Endothelial cell of umbilical vein (primary cell): ENCODE results near the gene LMCD1. TPM values are rescaled to one million over a fixed set of nuclear protein-coding genes. Genes with fewer than 3 reads are reported as not detected.

Source experiments
- BruUV-seq: library from RNA; stranded (reverse); fragments of 400-500 nt; replicated peaks from 2 replicates; lab custom pipeline; 2021; lab: Mats Ljungman, UMichigan
- CTCF ChIA-PET: fragments of 300-600, 350-600 bp; sonication (Branson Sonifier 250); formaldehyde crosslinking; loops from one replicate; lab custom pipeline; 2021; ENCODE audit warnings: antibody characterized with exemption, inconsistent platforms; lab: Charles Lee
- POLR2A ChIA-PET: fragments of 300-600, 350-600 bp; sonication (Branson Sonifier 250); formaldehyde crosslinking; loops from one replicate; lab custom pipeline; 2021; ENCODE audit warnings: antibody characterized with exemption, inconsistent platforms; lab: Charles Lee
- DNase-seq: peaks from one replicate; pipeline ENCODE4 v3.0.0-alpha.2; 2011; ENCODE audit warnings: low read depth, low spot score
- FAIRE-seq: peaks from 2 replicates; lab custom pipeline; 2011; peaks lifted over from hg19 to GRCh38; lab: Jason Lieb, UNC
- H2AFZ ChIP-seq: 2 replicates; pipeline ENCODE4 v1.6.0; 2012; ENCODE audit warnings: low read depth, low read length, control low read depth, inconsistent platforms
- H3K27ac ChIP-seq: 2 replicates; pipeline ENCODE4 v1.5.1; 2011; ENCODE audit warnings: low read depth, mild to moderate bottlenecking, control low read depth, low read length, moderate library complexity; ENCODE audit not compliant: insufficient read depth
- H3K27me3 ChIP-seq, 2 experiments: 2 replicates each; pipeline versions ENCODE4 v1.6.0 to v1.6.1; 2011; ENCODE audit warnings: low read length in 2 of 2, mixed read lengths in 1 of 2; ENCODE audit not compliant: control insufficient read depth in 2 of 2, insufficient read depth in 2 of 2
- H3K36me3 ChIP-seq, 2 experiments: 2 replicates in 1 of 2; 3 replicates in 1 of 2; pipeline ENCODE4 v1.5.1; 2011; ENCODE audit warnings: low read length in 2 of 2, mild to moderate bottlenecking in 1 of 2, moderate library complexity in 1 of 2; ENCODE audit not compliant: control insufficient read depth in 2 of 2, insufficient read depth in 2 of 2; ENCODE audit errors: extremely low read depth in 1 of 2
- H3K4me1 ChIP-seq: 3 replicates; pipeline ENCODE4 v1.5.1; 2011; ENCODE audit warnings: mild to moderate bottlenecking, low read length; ENCODE audit not compliant: control insufficient read depth, insufficient read depth; ENCODE audit errors: extremely low read depth
- H3K4me2 ChIP-seq: 2 replicates; pipeline ENCODE4 v1.6.1; 2011; ENCODE audit warnings: low read length, control low read depth, mixed read lengths; ENCODE audit not compliant: insufficient read depth
- H3K4me3 ChIP-seq, 3 experiments: fragments of 200-600 bp in 1 of 3; sonication (generic), shearing (Covaris generic) in 1 of 3; replicated peaks in 1 of 3; 2 replicates each; pipeline ENCODE4 v1.5.1; 2011 to 2016; ENCODE audit warnings: control low read depth in 3 of 3, low read length in 3 of 3, mild to moderate bottlenecking in 2 of 3, inconsistent platforms in 1 of 3, low read depth in 1 of 3, moderate library complexity in 1 of 3; ENCODE audit not compliant: insufficient read depth in 1 of 3
- H3K79me2 ChIP-seq: 2 replicates; pipeline ENCODE4 v1.6.0; 2012; ENCODE audit warnings: low read length, inconsistent platforms; ENCODE audit not compliant: control insufficient read depth, insufficient read depth
- H3K9ac ChIP-seq: replicated peaks from 2 replicates; pipeline ENCODE3; 2011; ENCODE audit warnings: low read length, control low read depth; ENCODE audit not compliant: insufficient read depth; ENCODE audit errors: extremely low read depth
- H3K9me1 ChIP-seq: replicated peaks from 3 replicates; pipeline ENCODE4 v1.6.0; 2011; ENCODE audit warnings: mild to moderate bottlenecking, low read length; ENCODE audit not compliant: control insufficient read depth, insufficient read depth; ENCODE audit errors: extremely low read depth
- H3K9me3 ChIP-seq: replicated peaks from 2 replicates; pipeline ENCODE4 v1.5.1; 2012; ENCODE audit warnings: low read length, inconsistent platforms; ENCODE audit not compliant: control insufficient read depth, insufficient read depth
- H4K20me1 ChIP-seq: replicated peaks from 2 replicates; pipeline ENCODE3; 2011; ENCODE audit warnings: mild to moderate bottlenecking, low read length; ENCODE audit not compliant: control insufficient read depth, insufficient read depth; ENCODE audit errors: extremely low read depth
- CTCF ChIP-seq, 2 donors: IDR thresholded peaks; 1 replicate in 1 of 2; 2 replicates in 1 of 2; pipeline ENCODE4 v1.5.1; 2011; ENCODE audit warnings: low read length in 2 of 2, mild to moderate bottlenecking in 2 of 2, moderate library complexity in 2 of 2, control low read depth in 1 of 2, inconsistent platforms in 1 of 2, low read depth in 1 of 2; ENCODE audit not compliant: insufficient read depth in 1 of 2; ENCODE audit errors: extremely low read depth in 1 of 2
- EZH2 ChIP-seq: IDR thresholded peaks from 2 replicates; pipeline ENCODE4 v1.6.1; 2012; ENCODE audit warnings: borderline replicate concordance, low read depth, mild to moderate bottlenecking, moderate library complexity, low read length, inconsistent platforms; ENCODE audit not compliant: severe bottlenecking
- FOS ChIP-seq: IDR thresholded peaks from 2 replicates; pipeline ENCODE4 v1.6.1; 2011; ENCODE audit warnings: mild to moderate bottlenecking, low read length, moderate library complexity, borderline replicate concordance; ENCODE audit not compliant: insufficient read depth
- GATA2 ChIP-seq: IDR thresholded peaks from 2 replicates; pipeline ENCODE4 v1.7.0; 2011; ENCODE audit warnings: low read depth, mild to moderate bottlenecking, moderate library complexity, mixed read lengths, low read length; ENCODE audit not compliant: insufficient read length, insufficient read depth
- JUN ChIP-seq: IDR thresholded peaks from 2 replicates; pipeline ENCODE4 v1.6.1; 2011; ENCODE audit warnings: borderline replicate concordance, low read depth; ENCODE audit not compliant: insufficient read length, insufficient read depth
- MYC ChIP-seq: IDR thresholded peaks from one replicate; pipeline ENCODE4 v1.6.1; 2011; ENCODE audit warnings: mild to moderate bottlenecking, low read depth, low read length
- POLR2A ChIP-seq: IDR thresholded peaks from 2 replicates; pipeline ENCODE4 v1.6.1; 2012; ENCODE audit warnings: low read depth, mild to moderate bottlenecking, control low read depth, low read length
- POLR2AphosphoS5 ChIP-seq: IDR thresholded peaks from 2 replicates; pipeline ENCODE4 v1.6.1; 2012; ENCODE audit warnings: low read depth, mild to moderate bottlenecking, control low read depth, low read length, moderate library complexity; ENCODE audit not compliant: insufficient read depth
- dilution Hi-C: fragments of 300-500 bp; cut with MboI; formaldehyde crosslinking; loops from one replicate; pipeline ENCODE4 v1.15.0; 2019; ENCODE audit warnings: low sequenced_read_pairs; ENCODE audit not compliant: extremely low pct_ligation_motif_present
- intact Hi-C: fragments of 100-400 bp; cut with micrococcal nuclease; formaldehyde crosslinking; loops from one replicate; pipeline ENCODE4 v1.10.0; 2022
- polyA plus RNA-seq, 4 experiments: library from polyadenylated mRNA; depleted of rRNA in 3 of 4; stranded (reverse) in 3 of 4; unstranded in 1 of 4; fragments of >200 nt; gene quantifications; 2 replicates each; pipeline versions ENCODE4 v1.2.1 to v1.2.3, GENCODE V29; 2011 to 2012; ENCODE audit warnings: missing spikeins in 1 of 4
- total RNA-seq: library from RNA; stranded (reverse); gene quantifications from 2 replicates; pipeline ENCODE4 v1.2.3, GENCODE V29; 2021

The LMCD1 gene
- total and polyA plus RNA-seq, 2 donors (not counting 3 experiments of a cell fraction or from before 2014, with no cell fraction given) = 7.6 to 14.5 TPM

- no peak for DNase-seq
- Histone ChIP-seq H2AFZ (no peak overlapping the region), H4K20me1 (no peaks in the 10 kb centered on the region), H3K4me3 (no peak overlapping the region), H3K36me3 (no peaks in the 10 kb centered on the region), H3K9ac (no peak overlapping the region), H3K4me1 (peaks cover 20% of the 10 kb centered on the region), H3K27ac (no peak overlapping the region), H3K27me3 (no peaks in the 10 kb centered on the region), H3K9me3 (no peaks in the 10 kb centered on the region), H3K9me1 (no peaks in the 10 kb centered on the region), H3K4me2 (no peak overlapping the region), H3K79me2 (no peaks in the 10 kb centered on the region)
- dilution Hi-C loops = no loop called here
- FAIRE-seq = no peak
- TF ChIP-seq GATA2 (no peak), MYC (no peak), FOS (no peak), POLR2AphosphoS5 (no peak), JUN (no peak), EZH2 (no peak), CTCF (IDR thresholded peaks at IDR 0.05; ENCODE audit: extremely low read depth in 1 of 2, insufficient read depth in 1 of 2, low read depth in 1 of 2, low read length in 2 of 2) (no peak), POLR2A (no peak)
- ChIA-PET POLR2A (no interaction called here), CTCF (interaction anchor here (0.7 to 1.0 kb wide), 3 partner anchors 8 to 95 kb away, joined by 3 read pairs; no protein-coding TSS in a partner anchor)
- intact Hi-C loops = no loop called here
- no TSS peak for BruUV-seq
Observed at GRCh38 chr3:8512234-8512633, 10.6 kb downstream of the LMCD1 start.
